ENCODE results near the gene ETV5. TPM values are rescaled to one million over a fixed set of nuclear protein-coding genes. Genes with fewer than 3 reads are reported as not detected.

Gene ETV5
- total RNA-seq, 1 donor from 2014 or later: 0.89 TPM

- POLR2A ChIA-PET: no interaction called here
- DNase-seq: no peak
- Mint-ChIP-seq H3K27ac (no peak overlapping the region), H3K27me3 (peaks cover 16% of the 10 kb centered on the region), H3K9me3 (no peaks in the 10 kb centered on the region), H3K4me3 (no peak overlapping the region), H3K4me1 (no peaks in the 10 kb centered on the region), H3K36me3 (ENCODE audit: low read depth) (no peaks in the 10 kb centered on the region)
- intact Hi-C loops (cut with micrococcal nuclease): no loop called here
- CTCF ChIA-PET: no interaction called here
- ATAC-seq (ENCODE audit: low read depth): no peak
- TF ChIP-seq CTCF (IDR thresholded peaks at IDR 0.05): no peak
Measured at GRCh38 chr3:186125118-186125517, 16.2 kb upstream of the ETV5 start.

- H3K9me3 Mint-ChIP-seq: no peaks in the 10 kb centered on the region
- no peak for ATAC-seq (ENCODE audit: low read depth)
- DNase-seq: no peak
- no peak overlapping the region for H3K27ac Mint-ChIP-seq
- TF ChIP-seq CTCF (IDR thresholded peaks at IDR 0.05): no peak
- no peak overlapping the region for H3K4me3 Mint-ChIP-seq
- peaks cover 16% of the 10 kb centered on the region for H3K27me3 Mint-ChIP-seq
- ChIA-PET CTCF (no interaction called here), POLR2A (no interaction called here)
- no peaks in the 10 kb centered on the region for H3K36me3 Mint-ChIP-seq (ENCODE audit: low read depth)
- intact Hi-C loops (cut with micrococcal nuclease): no loop called here
- H3K4me1 Mint-ChIP-seq: no peaks in the 10 kb centered on the region
Measured at GRCh38 chr3:186124592-186124991, 15.7 kb upstream of the ETV5 start.

GRCh38 chr3:186123012-186123411 lies 14.1 kb upstream of the ETV5 start:
- CTCF ChIA-PET: no interaction called here
- H3K36me3 Mint-ChIP-seq (ENCODE audit: low read depth): no peaks in the 10 kb centered on the region
- intact Hi-C loops (cut with micrococcal nuclease): no loop called here
- no peak overlapping the region for H3K4me3 Mint-ChIP-seq
- no peaks in the 10 kb centered on the region for H3K9me3 Mint-ChIP-seq
- no peak for ATAC-seq (ENCODE audit: low read depth)
- peaks cover 26% of the 10 kb centered on the region for H3K27me3 Mint-ChIP-seq
- DNase-seq: no peak
- H3K4me1 Mint-ChIP-seq: no peaks in the 10 kb centered on the region
- POLR2A ChIA-PET: no interaction called here
- TF ChIP-seq CTCF (IDR thresholded peaks at IDR 0.05): no peak
- no peak overlapping the region for H3K27ac Mint-ChIP-seq

GRCh38 chr3:186121968-186122367 lies 13.1 kb upstream of the ETV5 start:
- Mint-ChIP-seq H3K27me3 (peaks cover 34% of the 10 kb centered on the region), H3K27ac (no peak overlapping the region), H3K4me1 (no peaks in the 10 kb centered on the region), H3K36me3 (ENCODE audit: low read depth) (no peaks in the 10 kb centered on the region), H3K9me3 (no peaks in the 10 kb centered on the region), H3K4me3 (no peak overlapping the region)
- DNase-seq: no peak
- TF ChIP-seq CTCF (IDR thresholded peaks at IDR 0.05): no peak
- ChIA-PET CTCF (no interaction called here), POLR2A (interaction anchor here (0.6 kb wide), 1 partner anchor 124 kb away, joined by 4 read pairs; no protein-coding TSS in a partner anchor)
- intact Hi-C loops (cut with micrococcal nuclease): no loop called here
- no peak for ATAC-seq (ENCODE audit: low read depth)

- no peak for DNase-seq
- POLR2A ChIA-PET: no interaction called here
- H3K27me3 Mint-ChIP-seq: peaks cover 40% of the 10 kb centered on the region
- CTCF ChIA-PET: no interaction called here
- no peak overlapping the region for H3K4me3 Mint-ChIP-seq
- no peaks in the 10 kb centered on the region for H3K4me1 Mint-ChIP-seq
- no peaks in the 10 kb centered on the region for H3K36me3 Mint-ChIP-seq (ENCODE audit: low read depth)
- TF ChIP-seq CTCF (IDR thresholded peaks at IDR 0.05): no peak
- no peak overlapping the region for H3K27ac Mint-ChIP-seq
- no peak for ATAC-seq (ENCODE audit: low read depth)
- H3K9me3 Mint-ChIP-seq: no peaks in the 10 kb centered on the region
- intact Hi-C loops (cut with micrococcal nuclease): no loop called here
Measured at GRCh38 chr3:186121278-186121677, 12.4 kb upstream of the ETV5 start.
